GM18499 (cell line): ENCODE measurements around the gene ERN2.
A peak's percentile ranks its signal among the peaks of the same experiment; 100 is the strongest.

ENCODE experiments used
- ATAC-seq: cut with Tn5 transposase; IDR thresholded peaks from one replicate; pipeline ENCODE4 v1.9.1; 2021; ENCODE audit warnings: moderate number of reproducible peaks; ENCODE audit not compliant: insufficient read depth, unreplicated experiment

The ERN2 gene

DNA sequence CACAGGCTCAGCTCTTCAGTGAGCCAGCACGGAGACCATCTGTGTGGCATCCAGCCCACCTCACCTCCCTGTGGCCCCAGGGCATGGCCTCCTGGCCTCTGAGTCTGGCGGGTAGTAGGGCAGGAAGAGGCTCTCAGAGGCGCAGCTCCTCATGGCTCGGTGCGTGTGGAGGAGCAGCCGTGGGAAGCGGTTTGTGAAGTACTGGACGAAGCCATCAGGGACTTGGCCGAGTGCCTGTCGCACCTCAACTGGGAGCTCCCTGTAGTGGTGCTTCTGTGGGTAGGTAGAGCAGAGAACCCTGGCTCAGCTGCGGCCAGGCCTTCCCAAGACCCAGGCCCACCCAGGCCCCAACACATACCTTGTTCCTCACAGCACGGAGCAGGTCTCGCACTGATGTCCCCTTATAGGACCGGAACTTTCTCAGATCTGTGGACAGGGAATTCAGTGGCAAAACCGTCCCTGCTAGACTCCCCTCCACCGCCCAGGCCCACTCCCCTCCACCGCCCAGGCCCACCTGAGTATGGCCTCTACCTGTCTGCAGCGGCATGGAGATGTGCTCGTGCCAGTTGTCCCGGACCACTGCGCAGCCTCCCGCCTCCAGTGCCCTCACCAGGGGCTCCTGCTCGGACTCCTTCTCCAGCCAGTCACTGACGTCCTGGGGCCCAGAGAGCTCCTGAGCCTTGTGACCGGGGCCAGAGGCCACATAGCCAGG is 22.1 kb downstream of the ERN2 start:
- no peak for ATAC-seq

DNA sequence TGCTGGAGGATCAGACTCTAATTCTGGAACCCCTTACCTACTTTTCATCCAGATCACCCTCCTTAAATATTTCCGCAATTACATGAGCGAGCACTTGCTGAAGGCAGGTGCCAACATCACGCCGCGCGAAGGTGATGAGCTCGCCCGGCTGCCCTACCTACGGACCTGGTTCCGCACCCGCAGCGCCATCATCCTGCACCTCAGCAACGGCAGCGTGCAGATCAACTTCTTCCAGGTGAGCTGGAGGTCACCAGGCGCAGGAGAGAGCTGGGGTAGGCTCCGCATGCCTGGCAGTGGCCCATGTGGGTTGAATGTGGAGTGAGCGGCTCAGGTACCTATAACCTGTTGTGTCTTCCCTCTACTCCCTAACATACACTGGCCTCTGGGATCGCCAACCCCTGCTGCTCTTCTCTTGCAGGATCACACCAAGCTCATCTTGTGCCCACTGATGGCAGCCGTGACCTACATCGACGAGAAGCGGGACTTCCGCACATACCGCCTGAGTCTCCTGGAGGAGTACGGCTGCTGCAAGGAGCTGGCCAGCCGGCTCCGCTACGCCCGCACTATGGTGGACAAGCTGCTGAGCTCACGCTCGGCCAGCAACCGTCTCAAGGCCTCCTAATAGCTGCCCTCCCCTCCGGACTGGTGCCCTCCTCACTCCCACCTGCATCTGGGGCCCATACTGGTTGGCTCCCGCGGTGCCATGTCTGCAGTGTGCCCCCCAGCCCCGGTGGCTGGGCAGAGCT is 23.4 kb downstream of the ERN2 start:
- ATAC-seq = no peak

DNA sequence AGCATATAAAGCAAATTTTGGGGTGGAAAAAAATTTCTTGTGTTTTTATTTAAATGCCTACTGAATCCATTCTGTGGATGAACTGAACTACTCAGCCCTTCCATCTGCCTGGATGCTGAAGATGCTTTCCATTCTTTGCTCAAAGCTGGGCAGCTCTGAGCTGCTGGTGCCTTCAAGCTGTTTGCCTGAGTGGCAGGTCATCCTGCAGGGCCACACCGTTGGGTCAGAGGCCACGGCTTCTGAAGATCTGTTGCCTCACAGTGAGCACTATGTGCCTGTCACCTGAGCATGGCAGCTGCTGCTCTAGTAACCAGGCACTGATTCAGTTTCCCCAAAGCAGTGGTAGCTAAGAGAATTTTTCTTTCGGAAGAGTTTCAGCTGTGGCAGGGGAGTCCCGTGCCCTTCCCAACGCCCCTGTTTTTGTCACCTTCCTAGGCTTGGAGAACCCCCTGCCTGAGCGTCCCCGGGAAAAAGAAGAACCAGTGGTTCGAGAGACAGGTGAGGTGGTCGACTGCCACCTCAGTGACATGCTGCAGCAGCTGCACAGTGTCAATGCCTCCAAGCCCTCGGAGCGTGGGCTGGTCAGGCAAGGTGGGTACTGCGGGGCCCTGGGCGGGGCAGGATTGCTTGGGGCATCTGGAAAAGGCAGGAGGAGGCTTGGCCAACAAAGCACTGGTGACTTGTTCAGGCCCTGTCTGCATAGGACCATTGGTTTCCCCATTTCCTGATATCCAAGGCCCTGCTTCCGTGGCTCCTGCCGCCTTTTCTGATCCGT is 25.8 kb downstream of the ERN2 start:
- ATAC-seq = no peak

DNA sequence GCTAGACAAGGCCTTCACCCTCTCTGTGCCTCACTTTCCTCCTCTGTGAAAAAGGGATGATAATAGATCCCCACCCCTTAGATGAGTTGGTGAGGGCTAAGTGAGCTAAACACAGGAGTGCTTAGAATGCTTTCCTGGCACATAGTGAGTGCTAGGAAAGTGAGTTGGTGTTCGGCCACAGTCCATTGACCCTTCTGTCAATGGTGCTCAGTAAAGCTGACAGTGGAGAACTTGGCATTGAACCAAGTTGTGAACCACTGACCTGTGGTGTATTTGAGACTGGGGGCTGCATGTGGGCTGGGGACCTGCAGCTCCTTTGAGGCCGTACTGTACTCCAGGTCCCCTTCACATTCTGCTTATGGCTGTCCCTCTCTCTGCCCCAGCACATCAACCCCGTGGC is 29.5 kb downstream of the ERN2 start:
- ATAC-seq = no peak

DNA sequence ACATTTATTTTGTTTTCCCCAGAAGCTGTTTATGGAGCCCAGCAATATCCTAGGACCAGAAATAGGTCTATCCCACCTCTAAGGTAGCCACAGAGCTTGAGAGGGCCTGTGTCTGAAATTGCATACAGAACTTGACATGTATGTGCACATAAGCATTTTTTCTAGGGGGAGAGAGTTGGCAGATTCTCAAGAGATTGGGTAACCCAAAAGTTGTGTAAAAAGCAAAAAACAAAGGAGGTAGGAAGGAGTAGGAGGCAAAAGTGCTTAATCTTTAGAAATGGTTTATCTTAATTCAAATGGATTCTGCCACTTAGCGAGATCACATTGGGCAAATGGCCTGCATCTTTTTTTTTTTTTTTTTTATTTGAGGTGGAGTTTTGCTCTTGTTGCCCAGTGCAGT is 30.8 kb downstream of the ERN2 start:
- no peak for ATAC-seq

DNA sequence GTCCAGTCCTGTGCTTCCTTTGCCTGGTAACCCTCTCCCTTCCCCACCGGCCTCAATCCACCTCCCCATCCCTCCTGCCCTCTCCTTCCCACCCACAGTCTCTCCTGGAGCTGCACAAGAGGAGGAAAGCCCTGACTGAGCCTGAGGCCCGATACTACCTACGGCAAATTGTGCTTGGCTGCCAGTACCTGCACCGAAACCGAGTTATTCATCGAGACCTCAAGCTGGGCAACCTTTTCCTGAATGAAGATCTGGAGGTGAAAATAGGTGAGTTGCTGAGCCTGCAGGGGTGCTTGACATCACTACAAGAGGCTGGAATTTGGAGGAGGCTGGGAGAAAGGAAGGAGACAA is 33.1 kb downstream of the ERN2 start:
- no peak for ATAC-seq

DNA sequence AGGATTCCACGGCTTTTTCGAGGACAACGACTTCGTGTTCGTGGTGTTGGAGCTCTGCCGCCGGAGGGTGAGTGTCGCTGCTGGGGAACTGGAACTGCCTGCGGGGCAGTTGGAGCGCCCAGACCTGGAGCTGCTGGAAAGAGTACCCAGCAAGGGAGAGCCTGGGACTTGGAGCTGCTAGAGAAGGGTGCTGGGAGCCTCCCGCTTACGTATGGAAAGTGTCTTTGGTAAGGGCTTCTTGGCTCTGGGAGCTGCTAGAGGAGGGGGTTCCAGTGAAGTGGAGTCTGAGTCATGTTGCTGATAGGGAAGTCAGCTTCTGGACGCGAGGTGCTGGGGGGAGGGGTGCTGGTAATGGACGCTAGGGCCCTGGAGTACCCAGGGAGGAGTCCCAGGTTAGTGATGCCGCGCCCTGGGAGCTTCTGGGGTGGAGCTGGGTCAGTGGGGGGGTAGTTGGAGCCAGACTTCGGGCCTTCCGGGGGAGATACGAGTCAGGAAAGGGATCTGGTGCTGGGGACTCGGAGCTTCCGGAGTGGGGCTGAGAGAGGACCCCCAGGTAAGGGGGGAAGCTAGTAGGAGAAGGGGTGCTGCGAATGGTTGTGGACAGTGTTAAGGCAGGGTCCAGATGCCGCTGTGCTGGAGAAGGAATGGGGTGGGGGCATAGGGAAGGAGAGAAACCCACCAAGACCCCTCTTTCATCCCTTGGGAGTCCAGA is 33.6 kb downstream of the ERN2 start:
- no peak for ATAC-seq

GRCh38 chr16:23678430-23679273 is 34.4 kb downstream of the ERN2 start, which contains the start of gene PLK1:
Gene PLK1, plus strand, starts transcription at chr16:23678889. Its CDS starts 44 bp downstream, at chr16:23678933.
- no peak for ATAC-seq

DNA sequence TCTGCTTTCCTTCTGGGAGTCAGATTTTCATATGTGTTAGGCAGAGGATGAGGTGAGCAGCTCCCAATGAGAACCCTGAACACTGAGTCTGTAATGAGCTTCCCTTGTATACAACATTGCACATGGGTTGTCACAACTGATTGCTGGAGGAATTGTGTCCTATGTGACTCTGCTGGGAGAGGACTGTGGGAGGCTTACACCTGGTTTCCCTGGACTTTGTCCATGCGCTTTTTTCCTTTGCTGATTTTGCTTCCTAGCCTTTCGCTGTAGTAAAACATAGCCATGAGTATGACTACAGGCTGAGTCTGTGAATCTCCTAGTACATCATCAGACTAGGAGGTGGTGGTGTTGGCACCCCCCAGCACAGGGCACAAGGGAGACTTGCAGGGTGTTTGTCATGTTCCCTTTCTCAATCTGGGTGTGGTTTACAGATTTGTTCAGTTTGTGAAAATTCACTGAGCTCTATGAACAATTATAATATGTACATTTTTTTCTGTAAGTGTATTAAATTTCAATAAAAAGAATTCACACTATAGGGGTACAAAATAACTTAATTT is 36.0 kb downstream of the ERN2 start:
- ATAC-seq = no peak

DNA sequence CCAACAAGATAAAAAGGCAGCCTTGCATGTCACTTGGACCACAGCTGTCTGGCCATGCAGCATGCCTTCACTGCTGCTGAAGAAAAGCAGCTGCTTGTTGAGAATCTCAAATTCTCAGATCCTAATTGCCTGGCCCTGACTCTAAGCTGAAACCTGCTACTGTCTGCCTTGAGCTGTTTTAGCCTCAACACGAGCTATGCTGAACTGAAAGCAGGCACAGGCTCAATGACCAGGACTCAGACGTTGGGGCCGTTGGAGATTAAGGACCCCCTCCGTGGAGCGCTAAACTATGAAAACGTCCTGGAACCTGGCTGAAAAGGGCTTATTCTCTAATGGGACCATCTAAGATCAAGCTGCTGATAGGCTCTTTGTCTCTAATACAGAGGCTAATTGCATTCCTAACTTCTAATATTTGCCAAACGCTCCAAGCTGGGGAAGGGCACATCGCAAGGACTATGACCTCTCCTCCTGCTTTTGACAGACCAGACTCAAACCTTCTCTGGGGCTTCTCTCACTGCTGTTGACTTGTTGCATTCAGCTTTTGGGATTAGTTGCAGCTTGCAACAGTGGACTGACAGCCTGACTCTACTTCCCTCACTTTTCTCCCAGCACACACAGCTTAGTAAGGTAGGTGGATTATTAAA is 38.9 kb downstream of the ERN2 start:
- ATAC-seq = no peak

DNA sequence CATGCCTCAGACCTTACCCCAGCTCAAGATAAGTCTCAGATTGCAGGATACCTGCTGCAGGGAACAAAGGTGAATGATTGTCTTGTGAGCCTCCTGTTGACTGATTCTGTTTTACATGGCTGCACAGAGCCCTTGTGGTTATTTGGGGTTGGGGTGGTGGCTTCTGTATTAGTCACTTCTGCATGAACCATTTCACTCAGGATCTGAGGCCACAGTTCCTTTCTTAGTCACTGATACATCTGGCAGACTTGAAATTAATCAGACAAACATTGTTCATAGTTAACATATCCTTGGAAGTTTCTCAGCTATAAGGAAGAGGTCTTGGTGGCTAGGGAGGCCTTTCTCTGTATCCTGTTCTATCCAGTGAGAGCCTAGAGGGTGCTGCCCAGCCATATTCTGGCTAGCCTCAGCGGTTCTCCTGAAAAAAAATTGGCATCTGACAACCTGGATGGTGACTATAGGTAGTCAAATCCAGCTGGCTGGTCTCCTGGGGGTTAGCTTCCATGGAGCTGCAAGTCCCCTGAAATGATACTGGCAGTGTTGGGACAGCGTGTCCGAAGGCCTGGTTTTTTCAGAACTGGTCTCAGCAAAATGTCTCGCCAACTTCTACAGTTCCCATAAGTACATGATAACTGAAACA is 42.8 kb downstream of the ERN2 start:
- ATAC-seq = peak; percentile 91

DNA sequence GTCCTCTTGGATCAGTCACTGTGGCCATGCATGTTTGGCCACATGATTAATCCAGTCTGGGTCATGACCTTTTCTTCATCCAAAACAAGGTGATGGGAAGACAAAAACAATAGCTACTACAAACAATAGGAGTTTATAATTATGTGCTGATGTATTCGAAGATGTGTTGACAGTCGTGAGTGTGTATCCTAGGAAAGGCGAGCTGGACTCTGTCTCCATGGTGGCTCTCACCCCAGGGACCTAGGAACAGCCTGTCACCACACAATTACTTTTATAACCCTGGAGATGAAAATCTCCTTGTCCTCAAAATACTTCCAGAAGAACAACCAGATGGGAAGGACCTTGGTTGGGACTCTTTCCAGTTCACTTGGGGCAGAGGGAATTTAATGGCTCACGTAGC is 44.1 kb downstream of the ERN2 start:
- ATAC-seq = no peak

DNA sequence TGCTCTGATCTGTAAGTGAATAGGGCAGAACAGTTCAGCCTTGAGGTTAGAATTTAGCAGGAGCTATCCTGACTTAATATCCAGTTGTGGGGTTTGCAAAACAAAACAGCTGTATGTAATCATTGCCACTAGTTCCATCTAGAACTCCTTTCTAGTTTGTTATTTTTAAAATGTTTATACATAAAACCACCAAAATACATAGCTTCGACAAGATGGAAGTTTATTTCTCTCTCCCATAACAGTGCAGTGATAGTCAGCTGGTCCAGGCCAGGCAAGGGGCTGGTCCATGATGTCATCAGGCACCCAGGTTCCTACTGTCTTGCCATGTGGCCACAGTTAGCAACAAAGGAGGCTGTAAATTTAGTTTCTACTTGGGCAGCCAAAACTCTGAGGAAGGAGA is 44.8 kb downstream of the ERN2 start:
- no peak for ATAC-seq

DNA sequence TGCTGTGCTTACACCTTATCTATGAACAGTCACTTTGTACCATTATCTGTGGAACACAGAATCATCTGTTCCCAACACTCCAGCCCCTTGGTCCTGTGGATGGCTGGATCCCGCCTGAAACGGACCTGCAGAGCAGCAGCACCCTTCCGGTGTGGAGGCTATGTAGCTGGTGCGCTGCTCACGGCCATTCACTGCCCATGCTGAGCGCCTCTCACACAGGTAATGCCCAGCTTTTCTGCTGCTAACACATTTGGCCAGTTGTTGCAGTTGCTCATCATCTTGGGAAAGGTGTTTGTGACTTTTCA is 45.7 kb downstream of the ERN2 start:
- ATAC-seq = no peak

DNA sequence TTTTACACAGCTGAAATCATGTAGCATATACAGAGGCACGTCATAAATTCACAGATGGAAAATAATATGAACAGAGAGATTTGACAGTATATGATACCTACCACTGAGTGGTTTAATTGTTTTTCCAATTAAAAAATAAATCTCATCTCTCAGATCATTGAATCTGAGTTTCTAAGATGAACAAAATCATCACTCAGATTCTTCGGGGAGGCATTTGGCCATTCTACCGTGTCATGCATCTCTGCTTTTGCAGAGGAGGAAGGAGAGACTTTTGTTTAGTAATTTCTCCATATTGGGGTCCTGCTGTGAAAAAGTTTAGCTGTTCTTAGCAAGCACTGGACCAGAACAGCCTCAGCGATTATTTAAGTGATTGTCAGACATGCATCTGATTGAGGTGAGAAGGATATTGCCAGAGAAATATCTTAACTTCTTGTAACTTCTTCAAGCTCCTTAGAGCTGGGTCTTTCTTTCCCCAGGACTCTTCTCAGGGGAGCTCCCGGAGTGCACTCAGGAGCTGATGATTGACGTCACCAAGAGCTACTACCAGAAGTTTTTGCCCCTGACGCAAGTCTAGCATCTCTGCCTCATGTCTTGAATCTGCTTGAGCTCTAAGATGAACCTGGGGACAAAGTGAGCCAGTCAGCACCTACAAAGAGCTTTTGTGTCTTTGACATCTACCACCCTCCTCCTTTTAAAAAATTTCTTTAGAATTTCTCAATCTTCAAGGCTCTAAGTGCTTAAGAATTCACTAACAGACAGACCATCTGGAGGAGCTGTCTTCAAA is 46.3 kb downstream of the ERN2 start:
- ATAC-seq = no peak

DNA sequence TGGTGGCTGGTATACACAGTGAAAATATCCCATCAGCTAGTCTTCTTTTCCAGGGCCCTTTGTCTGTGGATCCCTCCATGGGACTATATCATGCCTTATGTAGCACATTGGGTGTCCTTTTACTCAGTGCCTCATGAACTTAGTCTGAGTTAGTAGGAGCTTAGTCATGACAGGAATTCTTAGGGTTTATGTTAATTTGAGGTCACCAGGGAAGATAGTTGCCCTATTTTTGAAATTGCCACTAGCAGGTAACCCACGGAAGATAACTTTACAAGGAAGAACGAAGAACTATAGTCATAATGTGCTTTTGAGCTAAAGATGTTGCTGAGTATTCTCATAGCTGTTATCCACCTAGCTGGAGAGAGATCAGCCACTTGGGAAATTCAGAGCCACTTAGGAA is 49.1 kb downstream of the ERN2 start:
- ATAC-seq = no peak

GRCh38 chr16:23651943-23652468 is 61.0 kb downstream of the ERN2 start:
- no peak for ATAC-seq
